ENCODE measurements around the gene WDR19.

DNA sequence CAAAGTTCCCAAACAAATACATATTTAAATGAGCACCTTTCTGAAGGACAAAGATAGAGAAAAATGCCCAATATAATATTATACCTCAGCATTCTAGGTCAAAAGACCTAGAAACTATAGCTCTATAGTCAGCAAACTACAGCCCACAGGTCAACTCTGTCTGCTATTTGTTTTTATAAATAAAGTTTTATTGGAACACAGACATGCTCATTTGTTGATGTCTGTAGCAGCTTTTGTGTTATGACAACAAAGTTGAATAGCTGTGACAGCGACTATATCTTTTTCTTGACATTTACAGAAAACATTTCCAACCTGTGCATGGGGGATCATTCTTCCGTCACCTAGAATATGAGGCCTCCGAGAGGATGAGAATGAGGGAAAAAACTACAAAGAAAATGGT lies 48.7 kb upstream of the WDR19 start:
- TF ChIP-seq TAF1 (IDR thresholded peaks at IDR 0.05; ENCODE audit: low read depth): no peak
- no peak for TF ChIP-seq REST (IDR thresholded peaks at IDR 0.05; ENCODE audit: low read depth)
- no peak for TF ChIP-seq CEBPB (IDR thresholded peaks at IDR 0.05)
- no peak for TF ChIP-seq EP300 (IDR thresholded peaks at IDR 0.05; ENCODE audit: borderline replicate concordance)
- TF ChIP-seq RAD21 (IDR thresholded peaks at IDR 0.05; ENCODE audit: low read depth): no peak
- TF ChIP-seq FOXM1 (IDR thresholded peaks at IDR 0.05; ENCODE audit: borderline replicate concordance, low read depth): no peak
- TF ChIP-seq USF1 (IDR thresholded peaks at IDR 0.05): no peak
- no peak for TF ChIP-seq CREB1 (IDR thresholded peaks at IDR 0.05; ENCODE audit: low read depth)
- no peak for TF ChIP-seq MAX (IDR thresholded peaks at IDR 0.05)

All from Ishikawa (cell line).